Measurements from ENCODE around the gene ATRIP.
A peak's percentile ranks its signal among the peaks of the same experiment; 100 is the strongest.

The ATRIP gene

GRCh38 chr3:48405343-48405881 lies 41.1 kb upstream of the ATRIP start:
- Histone ChIP-seq H3K27ac (ENCODE audit: low read length) (no peak overlapping the region), H4K20me1 (ENCODE audit: insufficient read depth, low read length) (peaks cover 6% of the 10 kb centered on the region; the same call in 1 of the 2 replicates), H3K4me2 (ENCODE audit: insufficient read depth, low read length) (no peak overlapping the region), H3K4me1 (ENCODE audit: insufficient read depth, low read length) (no peaks in the 10 kb centered on the region), H3K4me3 (ENCODE audit: low read depth in 1 of 2, low read length in 2 of 2) (no peak overlapping the region), H3K9me3 (ENCODE audit: insufficient read depth, low read length, severe bottlenecking) (no peaks in the 10 kb centered on the region), H3K79me2 (ENCODE audit: insufficient read depth, low read length) (no peaks in the 10 kb centered on the region), H3K36me3 (ENCODE audit: insufficient read depth, low read length) (no peaks in the 10 kb centered on the region), H3K9ac (ENCODE audit: low read depth, low read length) (no peak overlapping the region), H3K27me3 (ENCODE audit: insufficient read depth, low read length, poor library complexity) (no peaks in the 10 kb centered on the region), H2AFZ (ENCODE audit: low read depth, low read length) (no peak overlapping the region)
- ATAC-seq (ENCODE audit: insufficient read depth, low read depth), result no peak
- no peak for TF ChIP-seq CTCF (IDR thresholded peaks at IDR 0.05; ENCODE audit: borderline replicate concordance, extremely low read depth, low read length, poor library complexity, severe bottlenecking)
- TF ChIP-seq EZH2 (IDR thresholded peaks at IDR 0.05; ENCODE audit: borderline replicate concordance, low read depth, low read length, severe bottlenecking), result no peak
- DNase-seq, result peak; percentile 2

DNA sequence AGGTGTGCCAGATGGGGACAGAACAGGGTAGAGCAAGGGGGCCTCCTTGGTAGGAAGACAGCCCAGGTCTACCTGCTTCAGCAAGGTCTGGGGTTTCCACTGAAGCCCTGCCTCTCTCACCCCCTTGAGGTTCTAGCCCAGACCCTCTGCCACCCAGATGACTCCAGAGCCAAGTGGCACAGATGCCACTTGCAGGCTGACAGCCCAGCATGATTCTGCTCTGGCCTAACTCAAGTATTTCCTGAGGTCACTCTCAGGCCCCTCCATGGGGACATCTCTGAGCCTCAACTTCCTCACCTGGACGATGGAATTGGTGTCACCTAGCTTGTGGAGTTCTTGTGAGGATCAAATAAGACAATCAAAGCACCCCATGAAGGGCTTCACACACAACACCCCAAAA lies 40.6 kb upstream of the ATRIP start:
- Histone ChIP-seq H3K9me3 (ENCODE audit: insufficient read depth, low read length, severe bottlenecking) (no peaks in the 10 kb centered on the region), H3K27me3 (ENCODE audit: insufficient read depth, low read length, poor library complexity) (no peaks in the 10 kb centered on the region), H3K9ac (ENCODE audit: low read depth, low read length) (no peak overlapping the region), H3K36me3 (ENCODE audit: insufficient read depth, low read length) (no peaks in the 10 kb centered on the region), H2AFZ (ENCODE audit: low read depth, low read length) (no peak overlapping the region), H3K4me3 (ENCODE audit: low read depth in 1 of 2, low read length in 2 of 2) (no peak overlapping the region), H3K27ac (ENCODE audit: low read length) (no peak overlapping the region), H3K79me2 (ENCODE audit: insufficient read depth, low read length) (no peaks in the 10 kb centered on the region), H4K20me1 (ENCODE audit: insufficient read depth, low read length) (peaks cover 6% of the 10 kb centered on the region; the same call in 1 of the 2 replicates), H3K4me1 (ENCODE audit: insufficient read depth, low read length) (no peaks in the 10 kb centered on the region), H3K4me2 (ENCODE audit: insufficient read depth, low read length) (no peak overlapping the region)
- TF ChIP-seq CTCF (IDR thresholded peaks at IDR 0.05; ENCODE audit: borderline replicate concordance, extremely low read depth, low read length, poor library complexity, severe bottlenecking) (no peak), EZH2 (IDR thresholded peaks at IDR 0.05; ENCODE audit: borderline replicate concordance, low read depth, low read length, severe bottlenecking) (no peak)
- ATAC-seq (ENCODE audit: insufficient read depth, low read depth), result no peak
- DNase-seq, result no peak

DNA sequence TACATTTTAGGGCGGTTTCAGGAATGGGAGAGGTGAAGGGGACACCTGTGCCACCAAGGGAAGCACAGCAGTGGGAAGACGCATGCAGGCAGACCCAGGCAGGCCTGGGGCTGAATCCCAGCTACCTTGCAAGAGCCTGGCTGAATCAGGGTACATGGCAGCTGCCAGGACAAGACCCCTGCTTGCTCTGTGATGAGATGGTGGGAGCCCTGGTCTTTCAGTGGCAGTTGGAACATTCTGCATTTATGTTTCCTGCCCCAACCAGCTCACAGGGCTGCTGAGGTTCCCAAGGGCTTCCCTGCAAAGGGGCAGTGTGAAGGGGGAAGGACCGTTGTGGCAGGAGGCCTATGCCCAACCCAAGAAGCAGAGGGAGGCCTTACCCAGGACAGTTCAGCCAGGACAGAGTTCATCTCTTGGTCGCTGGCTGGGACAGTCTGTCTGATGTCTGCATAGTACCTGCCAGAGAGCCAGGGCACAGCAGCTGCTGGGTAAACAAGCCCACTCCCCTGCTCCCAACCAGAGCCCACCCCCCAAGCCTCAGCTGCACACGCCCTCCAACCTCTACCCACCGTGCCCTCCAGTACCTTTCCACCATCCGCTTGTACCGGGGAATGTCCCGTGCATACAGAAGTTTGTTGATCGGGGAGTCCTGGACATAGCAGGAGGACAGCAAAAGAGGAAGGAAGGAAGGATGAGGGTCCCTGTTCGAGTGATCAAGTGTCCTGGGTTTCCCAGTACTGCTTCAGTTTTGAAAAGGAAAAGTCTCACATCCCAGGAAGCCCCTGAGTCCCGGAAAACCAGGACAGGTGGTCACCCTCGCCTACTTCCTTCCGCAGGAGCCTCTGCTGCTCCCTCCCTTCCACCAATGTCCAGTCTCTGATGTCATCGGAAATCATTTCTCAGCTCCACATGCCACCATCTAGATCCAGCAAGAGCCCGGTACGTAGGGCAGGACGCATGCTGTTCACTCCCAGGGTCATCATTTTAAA lies 39.8 kb upstream of the ATRIP start:
- TF ChIP-seq EZH2 (IDR thresholded peaks at IDR 0.05; ENCODE audit: borderline replicate concordance, low read depth, low read length, severe bottlenecking), result no peak
- Histone ChIP-seq H3K9me3 (ENCODE audit: insufficient read depth, low read length, severe bottlenecking) (no peaks in the 10 kb centered on the region), H3K4me1 (ENCODE audit: insufficient read depth, low read length) (no peaks in the 10 kb centered on the region), H3K4me2 (ENCODE audit: insufficient read depth, low read length) (no peak overlapping the region), H3K79me2 (ENCODE audit: insufficient read depth, low read length) (no peaks in the 10 kb centered on the region), H3K27me3 (ENCODE audit: insufficient read depth, low read length, poor library complexity) (no peaks in the 10 kb centered on the region), H3K36me3 (ENCODE audit: insufficient read depth, low read length) (no peaks in the 10 kb centered on the region), H3K9ac (ENCODE audit: low read depth, low read length) (no peak overlapping the region), H4K20me1 (ENCODE audit: insufficient read depth, low read length) (peaks cover 7% of the 10 kb centered on the region; the same call in 1 of the 2 replicates), H3K27ac (ENCODE audit: low read length) (no peak overlapping the region), H2AFZ (ENCODE audit: low read depth, low read length) (no peak overlapping the region), H3K4me3 (ENCODE audit: low read depth in 1 of 2, low read length in 2 of 2) (no peak overlapping the region)
- DNase-seq (peak; percentile 1), ATAC-seq (ENCODE audit: insufficient read depth, low read depth) (no peak)

GRCh38 chr3:48407542-48408099 lies 38.9 kb upstream of the ATRIP start:
- Histone ChIP-seq H3K4me2 (ENCODE audit: insufficient read depth, low read length) (no peak overlapping the region), H3K27me3 (ENCODE audit: insufficient read depth, low read length, poor library complexity) (no peaks in the 10 kb centered on the region), H3K9ac (ENCODE audit: low read depth, low read length) (no peak overlapping the region), H3K4me1 (ENCODE audit: insufficient read depth, low read length) (no peaks in the 10 kb centered on the region), H4K20me1 (ENCODE audit: insufficient read depth, low read length) (peaks cover 8% of the 10 kb centered on the region; the same call in 1 of the 2 replicates), H3K79me2 (ENCODE audit: insufficient read depth, low read length) (no peaks in the 10 kb centered on the region), H3K4me3 (ENCODE audit: low read depth in 1 of 2, low read length in 2 of 2) (no peak overlapping the region), H3K27ac (ENCODE audit: low read length) (no peak overlapping the region), H2AFZ (ENCODE audit: low read depth, low read length) (no peak overlapping the region), H3K9me3 (ENCODE audit: insufficient read depth, low read length, severe bottlenecking) (no peaks in the 10 kb centered on the region), H3K36me3 (ENCODE audit: insufficient read depth, low read length) (no peaks in the 10 kb centered on the region)
- DNase-seq (no peak), ATAC-seq (ENCODE audit: insufficient read depth, low read depth) (no peak)
- TF ChIP-seq CTCF (IDR thresholded peaks at IDR 0.05; ENCODE audit: borderline replicate concordance, extremely low read depth, low read length, poor library complexity, severe bottlenecking), result no peak
- TF ChIP-seq EZH2 (IDR thresholded peaks at IDR 0.05; ENCODE audit: borderline replicate concordance, low read depth, low read length, severe bottlenecking), result no peak

Data from DND-41 (cell line).